Calu3 (cell line): ENCODE data around the gene SON. TPM values are rescaled to one million over a fixed set of nuclear protein-coding genes. Genes with fewer than 3 reads are reported as not detected.

Source experiments
- BruUV-seq: library from RNA; stranded (reverse); fragments of 400-500 nt; replicated peaks from 2 replicates; lab custom pipeline; 2021; lab: Mats Ljungman, UMichigan
- CTCF ChIA-PET: fragments of 300-600 bp; sonication (Branson Sonifier 250); formaldehyde crosslinking; loops from one replicate; lab custom pipeline; 2022; ENCODE audit warnings: antibody characterized with exemption; lab: Charles Lee
- DNase-seq: peaks from one replicate; pipeline ENCODE4 v3.0.0; 2022
- H3K27ac Mint-ChIP-seq: one replicate; pipeline ENCODE4 v1.8.0; 2022; ENCODE audit warnings: mixed read lengths; ENCODE audit not compliant: unreplicated experiment
- H3K27me3 Mint-ChIP-seq: one replicate; pipeline ENCODE4 v1.8.0; 2022; ENCODE audit warnings: mixed read lengths; ENCODE audit not compliant: unreplicated experiment
- H3K36me3 Mint-ChIP-seq: one replicate; pipeline ENCODE4 v1.8.0; 2022; ENCODE audit warnings: mild to moderate bottlenecking, moderate library complexity, mixed read lengths; ENCODE audit not compliant: insufficient read depth, unreplicated experiment
- H3K4me1 Mint-ChIP-seq: one replicate; pipeline ENCODE4 v1.8.0; 2022; ENCODE audit warnings: mild to moderate bottlenecking, low read depth, mixed read lengths; ENCODE audit not compliant: unreplicated experiment
- H3K4me3 Mint-ChIP-seq: one replicate; pipeline ENCODE4 v1.8.0; 2022; ENCODE audit warnings: mild to moderate bottlenecking, low read depth, moderate library complexity, mixed read lengths; ENCODE audit not compliant: unreplicated experiment
- H3K9me3 Mint-ChIP-seq: one replicate; pipeline ENCODE4 v1.8.0; 2022; ENCODE audit warnings: low read depth, mixed read lengths; ENCODE audit not compliant: unreplicated experiment
- intact Hi-C: fragments of 100-400 bp; cut with micrococcal nuclease; formaldehyde crosslinking; loops from one replicate; pipeline ENCODE4 v1.10.0; 2022; ENCODE audit not compliant: unreplicated experiment
- total RNA-seq: library from RNA; stranded (reverse); gene quantifications from 2 replicates; pipeline ENCODE4 v1.2.3, GENCODE V29; 2022
- TF ChIP-seq, protein P1 (sequence below): fragments of 200-600 bp; IDR thresholded peaks from one replicate; pipeline ENCODE4 v1.8.0; 2022; ENCODE audit warnings: antibody characterized with exemption; ENCODE audit not compliant: unreplicated experiment

The SON gene
- total RNA-seq, 1 experiment from 2014 or later, result 188 TPM

DNA sequence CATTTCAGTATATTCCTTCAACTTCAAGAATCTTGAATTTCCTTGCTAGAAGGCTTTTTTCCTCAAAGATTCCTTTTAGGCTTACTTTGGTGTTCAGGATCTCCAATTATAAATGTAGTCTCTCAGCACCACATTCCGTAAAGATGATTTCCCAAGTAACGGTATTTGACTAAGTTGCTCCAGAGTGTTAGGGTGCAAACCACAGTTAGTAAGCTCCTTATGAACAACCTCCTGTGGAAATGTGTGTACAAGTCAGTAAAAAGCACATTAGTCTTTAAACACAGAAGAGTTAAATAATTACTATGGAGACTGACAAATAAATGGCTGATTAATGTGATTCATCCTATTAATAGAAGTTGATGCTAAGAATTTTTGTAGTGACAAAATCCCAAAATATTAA is 35.4 kb downstream of the SON start:
- TF ChIP-seq, protein P1, sequence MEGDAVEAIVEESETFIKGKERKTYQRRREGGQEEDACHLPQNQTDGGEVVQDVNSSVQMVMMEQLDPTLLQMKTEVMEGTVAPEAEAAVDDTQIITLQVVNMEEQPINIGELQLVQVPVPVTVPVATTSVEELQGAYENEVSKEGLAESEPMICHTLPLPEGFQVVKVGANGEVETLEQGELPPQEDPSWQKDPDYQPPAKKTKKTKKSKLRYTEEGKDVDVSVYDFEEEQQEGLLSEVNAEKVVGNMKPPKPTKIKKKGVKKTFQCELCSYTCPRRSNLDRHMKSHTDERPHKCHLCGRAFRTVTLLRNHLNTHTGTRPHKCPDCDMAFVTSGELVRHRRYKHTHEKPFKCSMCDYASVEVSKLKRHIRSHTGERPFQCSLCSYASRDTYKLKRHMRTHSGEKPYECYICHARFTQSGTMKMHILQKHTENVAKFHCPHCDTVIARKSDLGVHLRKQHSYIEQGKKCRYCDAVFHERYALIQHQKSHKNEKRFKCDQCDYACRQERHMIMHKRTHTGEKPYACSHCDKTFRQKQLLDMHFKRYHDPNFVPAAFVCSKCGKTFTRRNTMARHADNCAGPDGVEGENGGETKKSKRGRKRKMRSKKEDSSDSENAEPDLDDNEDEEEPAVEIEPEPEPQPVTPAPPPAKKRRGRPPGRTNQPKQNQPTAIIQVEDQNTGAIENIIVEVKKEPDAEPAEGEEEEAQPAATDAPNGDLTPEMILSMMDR, result no peak
- Mint-ChIP-seq H3K36me3 (peaks cover 21% of the 10 kb centered on the region), H3K27ac (no peak overlapping the region), H3K4me3 (no peak overlapping the region), H3K4me1 (no peaks in the 10 kb centered on the region), H3K27me3 (no peaks in the 10 kb centered on the region), H3K9me3 (no peaks in the 10 kb centered on the region)
- intact Hi-C loops, result no loop called here
- CTCF ChIA-PET, result no interaction called here
- no TSS peak for BruUV-seq
- no peak for DNase-seq

DNA sequence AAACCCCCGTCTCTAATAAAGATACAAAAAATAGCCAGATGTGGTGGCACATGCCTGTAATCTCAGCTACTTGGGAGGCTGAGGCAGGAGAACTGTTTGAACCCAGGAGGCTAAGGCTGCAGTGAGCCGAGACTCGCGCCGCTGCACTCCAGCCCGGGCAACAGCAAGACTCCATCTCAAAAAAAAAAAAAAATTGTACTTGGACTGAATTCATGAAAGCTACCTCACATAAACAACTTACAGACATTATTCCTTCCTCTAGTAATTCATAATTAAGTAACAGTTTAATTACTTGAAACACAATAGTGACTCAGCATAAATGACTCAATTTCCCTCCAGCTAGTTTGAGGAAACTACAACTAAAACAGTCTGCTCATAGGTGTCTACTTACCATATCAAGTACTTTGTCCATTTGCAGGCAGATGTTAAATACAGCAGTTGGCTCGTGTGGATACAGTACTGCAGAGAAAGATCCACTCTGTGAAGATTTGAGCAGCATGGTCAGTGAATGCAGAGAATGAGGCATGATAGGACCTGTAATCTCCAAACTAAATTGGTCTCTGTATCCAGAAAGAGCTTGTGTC is 36.2 kb downstream of the SON start:
- no TSS peak for BruUV-seq
- no peaks in the 10 kb centered on the region for H3K4me1 Mint-ChIP-seq
- H3K27me3 Mint-ChIP-seq, result no peaks in the 10 kb centered on the region
- no peak overlapping the region for H3K27ac Mint-ChIP-seq
- TF ChIP-seq, protein P1, result no peak
- peaks cover 20% of the 10 kb centered on the region for H3K36me3 Mint-ChIP-seq
- DNase-seq, result no peak
- H3K9me3 Mint-ChIP-seq, result no peaks in the 10 kb centered on the region
- no peak overlapping the region for H3K4me3 Mint-ChIP-seq
- CTCF ChIA-PET, result no interaction called here
- intact Hi-C loops, result no loop called here

DNA sequence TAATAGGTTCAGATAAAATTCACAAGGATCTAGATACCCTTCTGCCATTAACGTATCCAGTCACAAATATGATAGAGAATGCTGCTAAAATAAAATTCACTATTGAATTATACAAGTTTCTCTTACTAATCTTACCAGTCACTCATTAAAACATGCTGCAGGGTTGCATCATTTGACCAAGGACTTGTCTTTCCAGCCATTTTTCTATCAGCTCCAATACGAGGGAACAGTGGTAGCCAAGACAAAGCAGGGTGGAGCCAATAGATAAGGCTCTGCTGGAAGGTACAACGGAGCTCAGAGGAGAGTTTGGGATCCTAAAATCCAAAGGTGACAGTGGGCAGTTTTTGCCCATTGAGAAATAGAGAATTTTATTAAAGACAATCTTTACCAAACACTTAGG is 41.6 kb downstream of the SON start:
- CTCF ChIA-PET, result interaction anchor here (0.7 kb wide), 1 partner anchor 809 kb away, joined by 3 read pairs; no protein-coding TSS in a partner anchor
- DNase-seq, result no peak
- Mint-ChIP-seq H3K4me3 (no peak overlapping the region), H3K27ac (no peak overlapping the region), H3K4me1 (no peaks in the 10 kb centered on the region), H3K9me3 (no peaks in the 10 kb centered on the region), H3K27me3 (no peaks in the 10 kb centered on the region), H3K36me3 (peaks cover 18% of the 10 kb centered on the region)
- intact Hi-C loops, result no loop called here
- TF ChIP-seq, protein P1, result no peak
- BruUV-seq, result no TSS peak

DNA sequence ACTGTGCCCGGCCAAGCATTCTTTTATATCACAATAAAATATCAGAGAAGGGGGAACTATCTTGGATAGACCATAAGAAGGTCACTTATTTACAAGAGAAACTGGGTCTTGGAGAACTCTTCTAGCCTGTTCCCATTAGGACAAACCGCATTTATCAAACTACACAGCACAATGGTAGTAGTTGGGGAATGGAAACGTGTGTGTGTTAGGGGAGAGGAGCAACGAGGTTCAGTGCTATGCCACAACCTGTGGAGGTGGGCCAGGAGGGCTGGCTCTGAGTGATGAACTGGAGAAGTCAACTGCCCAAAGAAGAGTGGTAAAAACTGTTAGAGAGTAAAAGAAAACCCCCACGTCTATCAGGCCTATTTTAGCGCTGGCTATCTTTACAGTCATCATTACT is 44.1 kb downstream of the SON start:
- CTCF ChIA-PET, result no interaction called here
- no peak for DNase-seq
- H3K9me3 Mint-ChIP-seq, result no peaks in the 10 kb centered on the region
- H3K4me3 Mint-ChIP-seq, result peak overlapping the region; percentile 85
- TF ChIP-seq, protein P1, result no peak
- peaks cover 17% of the 10 kb centered on the region for H3K36me3 Mint-ChIP-seq
- intact Hi-C loops, result no loop called here
- H3K27ac Mint-ChIP-seq, result no peak overlapping the region
- no TSS peak for BruUV-seq
- H3K27me3 Mint-ChIP-seq, result no peaks in the 10 kb centered on the region
- H3K4me1 Mint-ChIP-seq, result no peaks in the 10 kb centered on the region
